Measurements from ENCODE around the gene ANKRA2.
A peak's percentile ranks its signal among the peaks of the same experiment; 100 is the strongest.

The ANKRA2 gene

GRCh38 chr5:73587923-73588322 is 22.5 kb upstream of the ANKRA2 start:
- no peaks in the 10 kb centered on the region for H3K4me1 ChIP-seq (ENCODE audit: control insufficient read depth, low read length)
- H3K4me2 ChIP-seq (ENCODE audit: low read length), result no peak overlapping the region
- H3K9me2 ChIP-seq (replicated peaks; ENCODE audit: control insufficient read depth, low read length), result no peaks in the 10 kb centered on the region
- no peaks in the 10 kb centered on the region for H3K9me3 ChIP-seq (ENCODE audit: control insufficient read depth, insufficient read depth, low read length)
- TF ChIP-seq EZH2phosphoT487 (IDR thresholded peaks at IDR 0.05; ENCODE audit: borderline replicate concordance, low read length) (no peak), CTCF (IDR thresholded peaks at IDR 0.05; ENCODE audit: low read depth, low read length, poor library complexity, severe bottlenecking) (no peak)
- no peak overlapping the region for H3K4me3 ChIP-seq (ENCODE audit: low read length)
- H3K27ac ChIP-seq (ENCODE audit: low read depth, low read length), result no peak overlapping the region
- H3K27me3 ChIP-seq (ENCODE audit: control insufficient read depth, low read length), result no peaks in the 10 kb centered on the region
- no peaks in the 10 kb centered on the region for H3F3A ChIP-seq (ENCODE audit: control insufficient read depth, insufficient read depth)
- H3K79me2 ChIP-seq (ENCODE audit: control insufficient read depth, low read length), result no peaks in the 10 kb centered on the region
- no peaks in the 10 kb centered on the region for H4K20me1 ChIP-seq (ENCODE audit: control insufficient read depth, insufficient read depth, low read depth, low read length)
- no peaks in the 10 kb centered on the region for H3K36me3 ChIP-seq (ENCODE audit: control insufficient read depth, low read length)

GRCh38 chr5:73582285-73583145 is 17.1 kb upstream of the ANKRA2 start:
- H3K36me3 ChIP-seq (ENCODE audit: control insufficient read depth, low read length), result peaks cover 43% of the 10 kb centered on the region
- no peaks in the 10 kb centered on the region for H3K9me2 ChIP-seq (replicated peaks; ENCODE audit: control insufficient read depth, low read length)
- no peaks in the 10 kb centered on the region for H4K20me1 ChIP-seq (ENCODE audit: control insufficient read depth, insufficient read depth, low read depth, low read length)
- 0 out of 2 replicates have a peak, but pooled peaks cover 3% of the 10 kb centered on the region for H3K79me2 ChIP-seq (ENCODE audit: control insufficient read depth, low read length)
- no peak overlapping the region for H3K4me2 ChIP-seq (ENCODE audit: low read length)
- no peaks in the 10 kb centered on the region for H3K4me1 ChIP-seq (ENCODE audit: control insufficient read depth, low read length)
- H3K27me3 ChIP-seq (ENCODE audit: control insufficient read depth, low read length), result no peaks in the 10 kb centered on the region
- no peaks in the 10 kb centered on the region for H3F3A ChIP-seq (ENCODE audit: control insufficient read depth, insufficient read depth)
- H3K9me3 ChIP-seq (ENCODE audit: control insufficient read depth, insufficient read depth, low read length), result no peaks in the 10 kb centered on the region
- no peak overlapping the region for H3K4me3 ChIP-seq (ENCODE audit: low read length)
- TF ChIP-seq CTCF (IDR thresholded peaks at IDR 0.05; ENCODE audit: low read depth, low read length, poor library complexity, severe bottlenecking), result no peak
- TF ChIP-seq EZH2phosphoT487 (IDR thresholded peaks at IDR 0.05; ENCODE audit: borderline replicate concordance, low read length), result no peak
- H3K27ac ChIP-seq (ENCODE audit: low read depth, low read length), result no peak overlapping the region

GRCh38 chr5:73565969-73566547 is 619 bp upstream of the ANKRA2 start:
- H3K79me2 ChIP-seq (ENCODE audit: control insufficient read depth, low read length), result peaks cover 70% of the 10 kb centered on the region
- peak overlapping the region; percentile 84 for H3K4me3 ChIP-seq (ENCODE audit: low read length)
- peak overlapping the region; percentile 58 for H3K27ac ChIP-seq (ENCODE audit: low read depth, low read length)

More at GRCh38 chr5:73565969-73566547, 619 bp upstream of the ANKRA2 start:
- TF ChIP-seq EZH2phosphoT487 (IDR thresholded peaks at IDR 0.05; ENCODE audit: borderline replicate concordance, low read length) (no peak), CTCF (IDR thresholded peaks at IDR 0.05; ENCODE audit: low read depth, low read length, poor library complexity, severe bottlenecking) (no peak)
- H3K9me3 ChIP-seq (ENCODE audit: control insufficient read depth, insufficient read depth, low read length), result no peaks in the 10 kb centered on the region
- no peaks in the 10 kb centered on the region for H3K27me3 ChIP-seq (ENCODE audit: control insufficient read depth, low read length)
- H3K4me1 ChIP-seq (ENCODE audit: control insufficient read depth, low read length), result peaks cover 24% of the 10 kb centered on the region
- no peaks in the 10 kb centered on the region for H3F3A ChIP-seq (ENCODE audit: control insufficient read depth, insufficient read depth)
- no peaks in the 10 kb centered on the region for H4K20me1 ChIP-seq (ENCODE audit: control insufficient read depth, insufficient read depth, low read depth, low read length)
- H3K36me3 ChIP-seq (ENCODE audit: control insufficient read depth, low read length), result peaks cover 35% of the 10 kb centered on the region
- H3K9me2 ChIP-seq (replicated peaks; ENCODE audit: control insufficient read depth, low read length), result no peaks in the 10 kb centered on the region
- peak overlapping the region; percentile 77 for H3K4me2 ChIP-seq (ENCODE audit: low read length)
